H1 (cell line): ENCODE results near the gene RPL7A. TPM values are rescaled to one million over a fixed set of nuclear protein-coding genes. Genes with fewer than 3 reads are reported as not detected.
A peak's percentile ranks its signal among the peaks of the same experiment; 100 is the strongest.

ENCODE experiments used
- CHD1 ChIP-seq: IDR thresholded peaks from 2 replicates; pipeline ENCODE4 v1.6.1; 2012; ENCODE audit warnings: low read depth, low read length, improper control_type of control experiment
- CREB1 ChIP-seq: IDR thresholded peaks from 2 replicates; pipeline ENCODE4 v1.6.1; 2012; ENCODE audit warnings: inconsistent platforms
- EP300 ChIP-seq, 2 experiments: IDR thresholded peaks; 1 replicate in 1 of 2; 2 replicates in 1 of 2; pipeline ENCODE4 v1.6.1; 2011 to 2012; ENCODE audit warnings: low read depth in 2 of 2, low read length in 2 of 2, mild to moderate bottlenecking in 2 of 2, borderline replicate concordance in 1 of 2, inconsistent platforms in 1 of 2, moderate library complexity in 1 of 2
- GABPA ChIP-seq: IDR thresholded peaks from 2 replicates; pipeline ENCODE4 v1.6.1; 2011; ENCODE audit warnings: mild to moderate bottlenecking, low read length, moderate library complexity, borderline replicate concordance; ENCODE audit not compliant: insufficient read depth
- HDAC6 ChIP-seq: IDR thresholded peaks from one replicate; pipeline ENCODE4 v1.7.1; 2012; ENCODE audit warnings: low read depth, mild to moderate bottlenecking, inconsistent platforms, low read length, moderate library complexity
- JUN ChIP-seq: IDR thresholded peaks from 2 replicates; pipeline ENCODE4 v1.6.1; 2011; ENCODE audit warnings: low read depth, mild to moderate bottlenecking, improper control_type of control experiment, low read length
- KDM1A ChIP-seq: fragments of 200-600, 300-600 bp; sonication (generic); IDR thresholded peaks from 2 replicates; pipeline ENCODE4 v1.7.1; 2016; ENCODE audit warnings: mild to moderate bottlenecking, low read length, borderline replicate concordance
- KDM4A ChIP-seq: IDR thresholded peaks from one replicate; pipeline ENCODE4 v1.7.1; 2012; ENCODE audit warnings: low read depth, mild to moderate bottlenecking, moderate library complexity, low read length, inconsistent platforms; ENCODE audit not compliant: severe bottlenecking
- KDM5A ChIP-seq: fragments of 200-600 bp; IDR thresholded peaks from 2 replicates; pipeline ENCODE4 v1.7.1; 2012; ENCODE audit warnings: mild to moderate bottlenecking, low read length, inconsistent platforms, mixed read lengths
- POLR2A ChIP-seq, 2 experiments: IDR thresholded peaks; 1 replicate in 1 of 2; 2 replicates in 1 of 2; pipeline ENCODE4 v1.6.1; 2011; ENCODE audit warnings: low read depth in 2 of 2, low read length in 2 of 2, mild to moderate bottlenecking in 2 of 2; ENCODE audit errors: control extremely low read depth in 1 of 2
- POLR2AphosphoS5 ChIP-seq: IDR thresholded peaks from 2 replicates; pipeline ENCODE4 v1.6.1; 2011; ENCODE audit warnings: low read depth, low read length
- RAD21 ChIP-seq, 2 experiments: IDR thresholded peaks in 1 of 2; conservative IDR thresholded peaks in 1 of 2; 2 replicates each; pipeline ENCODE4 v1.6.1; 2011; ENCODE audit warnings: low read depth in 2 of 2, low read length in 2 of 2, improper control_type of control experiment in 1 of 2, inconsistent platforms in 1 of 2, mild to moderate bottlenecking in 1 of 2, moderate library complexity in 1 of 2
- RBBP5 ChIP-seq: IDR thresholded peaks from 2 replicates; pipeline ENCODE4 v1.7.1; 2012; ENCODE audit warnings: low read depth, mild to moderate bottlenecking, inconsistent platforms, low read length, moderate library complexity, borderline replicate concordance
- SIN3A ChIP-seq, 2 experiments: IDR thresholded peaks in 1 of 2; conservative IDR thresholded peaks in 1 of 2; 2 replicates each; pipeline ENCODE4 v1.6.1; 2011 to 2012; ENCODE audit warnings: low read length in 2 of 2, improper control_type of control experiment in 1 of 2, low read depth in 1 of 2, mild to moderate bottlenecking in 1 of 2
- TAF7 ChIP-seq: optimal IDR thresholded peaks from 2 replicates; pipeline ENCODE3; 2011; ENCODE audit warnings: low read depth, mild to moderate bottlenecking, inconsistent platforms, low read length, moderate library complexity, borderline replicate concordance
- polyA plus RNA-seq, 7 experiments: library from polyadenylated mRNA; depleted of rRNA in 3 of 7; stranded (reverse) in 5 of 7; unstranded in 2 of 7; fragments of >200 nt in 5 of 7; fragments of 200-250 nt in 2 of 7; gene quantifications; 1 replicate in 5 of 7; 2 replicates in 1 of 7; 4 replicates in 1 of 7; pipeline versions ENCODE4 v1.2.1 to v1.2.3, GENCODE V29; 2011 to 2013; ENCODE audit warnings: missing spikeins in 2 of 7, mixed read lengths in 2 of 7
- total RNA-seq: library from RNA; stranded (reverse); fragmentation: NEBNext Ultra II Directional; extraction: Animal tissue kit (Norgen Biotek cat#: 25700); gene quantifications from 2 replicates; pipeline ENCODE4 v1.2.1, GENCODE V29; 2021

The RPL7A gene
- total and polyA plus RNA-seq, 2 of the 8 experiments (the other 6 are each of a cell fraction or from before 2014, with no cell fraction given), result 2,578 to 2,783 TPM

DNA sequence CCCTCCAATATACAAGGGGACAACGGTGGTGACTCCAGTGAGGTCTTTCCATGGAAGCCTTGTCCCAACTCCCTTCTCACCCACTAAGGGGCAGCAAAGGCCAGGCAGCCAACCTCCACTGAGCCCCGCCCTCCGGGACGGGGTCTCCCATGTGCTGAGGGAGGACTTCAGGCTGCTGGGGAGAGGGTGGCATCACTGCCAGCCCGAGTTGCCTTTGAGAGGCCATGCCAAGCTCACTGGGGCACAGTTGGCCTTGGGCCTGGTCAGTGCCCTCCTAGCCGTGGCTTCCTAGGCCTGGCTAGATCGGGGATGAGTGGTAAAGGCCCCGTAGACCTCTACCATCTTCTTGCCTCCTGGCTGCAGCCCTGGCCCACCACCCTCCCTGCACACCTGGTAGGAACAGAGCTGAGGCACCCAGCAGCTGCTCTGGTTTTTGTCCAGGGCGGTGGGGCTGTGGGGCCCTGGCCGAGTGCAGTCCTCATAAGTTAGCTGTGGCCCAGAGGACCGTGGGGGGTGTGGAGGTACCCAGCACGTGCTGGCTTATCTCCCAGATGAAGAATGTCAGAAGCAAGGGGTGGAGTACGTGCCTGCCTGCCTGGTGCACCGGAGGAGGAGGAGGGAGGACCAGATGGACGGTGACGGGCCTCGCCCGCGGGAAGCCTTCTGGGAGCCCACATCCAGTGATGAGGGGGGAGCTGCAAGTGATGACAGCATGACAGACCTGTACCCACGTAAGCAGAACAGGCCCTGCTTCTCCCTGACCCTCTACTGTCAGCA, 11.6 kb downstream of the RPL7A start (continued):
- no peak for TF ChIP-seq TAF7
- no peak for TF ChIP-seq JUN
- TF ChIP-seq CHD1, result no peak
- TF ChIP-seq CREB1, result no peak
- no peak for TF ChIP-seq KDM4A
- no peak for TF ChIP-seq KDM1A
- TF ChIP-seq POLR2A (IDR thresholded peaks at IDR 0.05; ENCODE audit: control extremely low read depth in 1 of 2, low read depth in 2 of 2, low read length in 2 of 2), result 0 out of 3 replicates have a peak, but pooled peaks of 1 of the 2 experiments have one; percentile 26
- TF ChIP-seq RAD21 (IDR thresholded peaks at IDR 0.05 in 1 of 2, conservative IDR thresholded peaks at IDR 0.05 in 1 of 2; ENCODE audit: low read depth in 2 of 2, low read length in 2 of 2), result peak; percentile 78 to 84
- TF ChIP-seq KDM5A, result no peak
- no peak for TF ChIP-seq EP300 (IDR thresholded peaks at IDR 0.05; ENCODE audit: borderline replicate concordance in 1 of 2, low read depth in 2 of 2, low read length in 2 of 2)
- 0 out of 2 replicates have a peak, but pooled peaks have one; percentile 32 for TF ChIP-seq POLR2AphosphoS5
- TF ChIP-seq GABPA, result no peak
- TF ChIP-seq HDAC6, result no peak
- peak in 1 of 2 experiments; percentile 66; a peak in 1 of 4 replicates for TF ChIP-seq SIN3A (conservative IDR thresholded peaks at IDR 0.05 in 1 of 2, IDR thresholded peaks at IDR 0.05 in 1 of 2; ENCODE audit: low read depth in 1 of 2, low read length in 2 of 2)
- no peak for TF ChIP-seq RBBP5
